Stimulated activated naive CD8-positive, alpha-beta T cell treated with anti-CD3 and anti-CD28 coated beads, Interleukin-15, amount 100 ng/mL, for 72 hours (primary cell): ENCODE data around the gene MANBA.

Experiments
- ATAC-seq: fragments of 150-1000 bp; cut with Tn5 transposase; 2 replicates; pipeline ENCODE4 v1.10.0; 2021; ENCODE audit warnings: mild to moderate bottlenecking, moderate library complexity
- DNase-seq, 2 donors: peaks; one replicate each; pipeline ENCODE4 v3.0.0; 2021 to 2022
- H3K27ac Mint-ChIP-seq, 2 donors: one replicate each; pipeline ENCODE4 v1.8.0; 2022; ENCODE audit warnings: mild to moderate bottlenecking in 2 of 2, mixed read lengths in 2 of 2, moderate library complexity in 2 of 2
- H3K27me3 Mint-ChIP-seq: one replicate; pipeline ENCODE4 v1.8.0; 2022; ENCODE audit warnings: mixed read lengths
- H3K4me1 Mint-ChIP-seq: one replicate; pipeline ENCODE4 v1.8.0; 2022; ENCODE audit warnings: mild to moderate bottlenecking, mixed read lengths
- H3K4me3 Mint-ChIP-seq, 2 donors: one replicate each; pipeline ENCODE4 v1.8.0; 2022; ENCODE audit warnings: mild to moderate bottlenecking in 2 of 2, mixed read lengths in 2 of 2, moderate library complexity in 1 of 2
- H3K9me3 Mint-ChIP-seq, 2 donors: one replicate each; pipeline ENCODE4 v1.8.0; 2022; ENCODE audit warnings: mixed read lengths in 2 of 2

Gene MANBA

DNA sequence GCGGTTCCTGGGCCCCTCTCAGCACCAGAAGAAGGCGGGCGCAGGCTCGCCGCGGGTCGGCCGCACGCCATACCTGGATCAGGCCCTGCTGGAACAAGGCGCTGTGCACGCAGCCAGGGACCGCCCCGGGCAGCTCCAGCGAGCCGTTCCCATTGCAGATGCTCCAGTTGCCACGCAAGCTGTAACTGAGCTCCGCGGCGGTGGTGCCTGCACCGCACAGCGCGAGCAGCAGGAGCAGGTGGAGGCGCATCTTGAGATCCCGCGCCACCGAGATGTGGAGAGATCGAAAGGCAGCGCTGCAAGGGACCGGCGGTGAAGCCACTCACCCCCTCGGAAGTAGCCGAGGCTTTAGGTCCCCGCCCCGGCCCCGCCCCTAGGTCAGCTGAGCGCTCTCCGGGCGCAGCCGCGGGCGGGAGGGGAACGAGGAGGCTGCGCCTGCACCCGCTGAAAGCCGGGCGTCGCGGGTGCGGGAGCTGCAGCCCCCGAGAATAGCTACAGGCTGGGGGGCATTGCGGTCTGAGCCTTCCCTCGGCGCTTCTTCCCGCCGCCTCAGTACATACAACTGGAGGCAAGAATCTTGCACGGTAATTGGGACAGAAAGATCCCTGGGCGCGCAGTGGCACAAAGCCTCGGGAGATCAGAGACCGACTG, at the start of gene MANBA:
TSS of gene MANBA (minus strand) at position 324 of the 651 bp plus-strand sequence. CDS start at position 250, 74 bp downstream.
- H3K9me3 Mint-ChIP-seq = no peaks in the 10 kb centered on the region
- peak; percentile 80 for DNase-seq
- H3K27me3 Mint-ChIP-seq = peaks cover 2% of the 10 kb centered on the region
- ATAC-seq = peak; percentile 96
- peak within 1 kb of the TSS; percentile 66 to 95 for H3K27ac Mint-ChIP-seq
- peaks cover 37% of the 10 kb centered on the region for H3K4me1 Mint-ChIP-seq
- peak within 1 kb of the TSS; percentile 94 to 96 for H3K4me3 Mint-ChIP-seq

DNA sequence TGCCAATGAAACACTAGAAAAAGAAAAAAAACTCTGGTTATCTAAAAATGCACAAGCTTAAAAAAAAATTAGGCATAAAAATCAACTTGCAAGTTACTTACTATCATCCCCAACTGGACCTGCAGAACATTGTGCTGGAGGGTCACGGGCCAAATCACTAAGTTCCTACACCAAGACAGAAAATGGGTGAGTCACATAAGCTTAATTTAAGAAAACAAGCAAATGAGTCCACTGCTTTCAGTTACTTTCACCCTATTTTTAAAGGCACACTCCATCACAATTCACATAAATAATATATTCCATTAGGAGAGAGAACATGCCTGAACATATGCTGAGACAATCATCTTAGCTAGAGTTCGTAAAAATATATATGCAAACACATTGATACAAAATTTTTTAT, 48.9 kb upstream of the MANBA start:
- no peak for DNase-seq
- Mint-ChIP-seq H3K27me3 (no peaks in the 10 kb centered on the region), H3K9me3 (no peaks in the 10 kb centered on the region), H3K27ac (no peak overlapping the region), H3K4me1 (peaks cover 75% of the 10 kb centered on the region), H3K4me3 (peak overlapping the region in 1 of 2 donors; percentile 29)
- no peak for ATAC-seq

DNA sequence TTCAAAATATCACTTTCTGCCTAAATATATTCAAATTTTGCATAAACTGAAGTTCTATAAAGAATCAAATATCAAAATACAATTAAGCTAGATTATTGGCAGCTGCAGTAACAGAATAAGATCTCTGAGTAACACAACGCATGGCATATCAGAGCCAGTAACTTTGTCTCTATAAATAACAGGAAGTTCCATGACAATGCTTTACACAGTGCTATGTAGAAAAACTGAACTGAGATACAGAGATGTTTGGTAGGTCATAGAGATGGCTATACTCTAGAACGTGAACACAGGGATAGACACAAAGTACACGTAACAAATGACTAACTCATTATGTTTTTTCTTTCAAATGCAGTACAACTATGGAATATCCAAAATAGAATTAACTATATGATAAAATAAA, 48.4 kb upstream of the MANBA start:
- peaks cover 70% of the 10 kb centered on the region for H3K4me1 Mint-ChIP-seq
- DNase-seq (no peak), ATAC-seq (no peak)
- H3K27me3 Mint-ChIP-seq = no peaks in the 10 kb centered on the region
- H3K27ac Mint-ChIP-seq = peak overlapping the region; percentile 42 to 65
- H3K4me3 Mint-ChIP-seq = no peak overlapping the region
- no peaks in the 10 kb centered on the region for H3K9me3 Mint-ChIP-seq

DNA sequence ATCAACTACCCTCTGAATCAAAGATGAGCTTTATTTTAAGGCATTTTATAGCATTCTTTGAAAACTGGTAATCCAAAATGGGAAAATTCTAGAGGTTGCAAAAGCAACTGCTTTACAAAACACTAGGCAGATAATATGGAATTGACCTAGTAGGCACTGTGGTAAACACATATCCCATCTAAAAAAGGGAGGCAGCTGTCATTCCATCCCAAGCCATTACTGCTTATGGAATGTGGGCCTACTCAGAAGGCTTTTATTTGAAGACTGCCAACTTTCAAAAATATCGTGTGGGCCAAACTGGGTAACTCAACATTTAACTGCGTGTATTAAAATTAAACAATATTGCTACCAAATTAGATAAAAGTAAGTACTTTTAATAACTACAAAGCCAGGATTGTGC, 47.2 kb upstream of the MANBA start:
- peaks cover 66% of the 10 kb centered on the region for H3K4me1 Mint-ChIP-seq
- H3K9me3 Mint-ChIP-seq = no peaks in the 10 kb centered on the region
- no peak overlapping the region for H3K4me3 Mint-ChIP-seq
- no peak overlapping the region for H3K27ac Mint-ChIP-seq
- ATAC-seq = no peak
- H3K27me3 Mint-ChIP-seq = no peaks in the 10 kb centered on the region
- DNase-seq = no peak

DNA sequence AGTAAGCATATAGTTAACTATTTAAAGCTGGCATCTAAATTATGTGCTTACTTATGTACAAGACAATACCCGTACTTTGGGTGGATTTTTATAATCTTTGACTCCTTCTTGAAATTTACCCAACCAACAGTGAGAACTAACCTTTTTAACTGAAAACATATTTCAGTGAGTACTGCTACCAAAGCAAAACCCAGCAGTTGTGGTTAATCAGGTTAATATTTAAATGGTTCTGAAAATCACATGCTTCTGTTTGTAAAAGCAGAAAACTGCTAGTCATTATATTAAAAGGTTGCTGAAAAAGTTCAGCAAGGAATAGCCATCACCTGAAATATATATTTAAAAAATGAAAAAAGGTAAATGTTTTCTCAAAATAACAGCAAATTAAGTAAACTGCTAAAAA, 46.6 kb upstream of the MANBA start:
- no peak overlapping the region for H3K27ac Mint-ChIP-seq
- H3K27me3 Mint-ChIP-seq = no peaks in the 10 kb centered on the region
- no peaks in the 10 kb centered on the region for H3K9me3 Mint-ChIP-seq
- DNase-seq (no peak), ATAC-seq (no peak)
- no peak overlapping the region for H3K4me3 Mint-ChIP-seq
- peaks cover 66% of the 10 kb centered on the region for H3K4me1 Mint-ChIP-seq

DNA sequence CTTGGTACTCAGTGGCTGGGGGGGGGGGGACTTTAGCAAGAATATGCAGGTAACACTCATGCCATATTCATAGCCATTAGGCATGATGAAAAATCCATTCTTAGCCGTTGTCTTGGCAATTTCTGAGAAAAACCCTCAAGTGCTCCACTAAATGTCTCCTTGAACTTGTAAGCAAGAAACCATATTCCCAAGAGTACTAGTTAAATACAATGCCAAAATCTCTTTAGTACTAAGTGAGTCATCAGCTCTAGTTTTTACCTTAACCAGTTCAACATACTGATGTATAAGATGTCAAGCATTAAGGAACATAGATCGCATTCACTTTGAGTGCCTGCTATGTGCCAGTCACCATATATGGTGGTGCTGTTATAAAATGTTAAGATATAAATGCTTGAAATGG, 39.0 kb upstream of the MANBA start:
- H3K4me1 Mint-ChIP-seq = peaks cover 18% of the 10 kb centered on the region
- no peak for ATAC-seq
- H3K9me3 Mint-ChIP-seq = no peaks in the 10 kb centered on the region
- H3K4me3 Mint-ChIP-seq = no peak overlapping the region
- no peaks in the 10 kb centered on the region for H3K27me3 Mint-ChIP-seq
- no peak for DNase-seq
- H3K27ac Mint-ChIP-seq = no peak overlapping the region

DNA sequence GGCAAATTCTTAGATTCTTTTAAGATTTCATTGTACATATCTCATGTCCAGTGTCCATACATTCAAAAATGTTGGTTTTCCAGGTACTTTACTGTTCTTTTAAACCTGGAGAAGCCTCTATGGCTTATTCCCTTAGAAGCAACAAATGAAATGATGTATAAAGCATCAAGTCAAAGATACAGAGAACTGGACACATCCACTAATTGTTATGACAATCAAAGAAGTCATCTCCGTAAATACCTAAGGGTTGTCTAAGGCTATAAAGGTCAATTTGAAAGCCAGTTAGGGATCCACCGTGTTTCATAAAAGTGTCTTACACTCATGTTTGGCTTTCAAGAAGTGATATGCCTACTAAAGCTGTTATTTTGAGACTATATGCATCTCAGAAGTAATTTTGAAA, 34.2 kb upstream of the MANBA start:
- Mint-ChIP-seq H3K4me1 (peaks cover 9% of the 10 kb centered on the region), H3K27ac (no peak overlapping the region), H3K4me3 (no peak overlapping the region), H3K9me3 (no peaks in the 10 kb centered on the region), H3K27me3 (no peaks in the 10 kb centered on the region)
- DNase-seq (no peak), ATAC-seq (no peak)

DNA sequence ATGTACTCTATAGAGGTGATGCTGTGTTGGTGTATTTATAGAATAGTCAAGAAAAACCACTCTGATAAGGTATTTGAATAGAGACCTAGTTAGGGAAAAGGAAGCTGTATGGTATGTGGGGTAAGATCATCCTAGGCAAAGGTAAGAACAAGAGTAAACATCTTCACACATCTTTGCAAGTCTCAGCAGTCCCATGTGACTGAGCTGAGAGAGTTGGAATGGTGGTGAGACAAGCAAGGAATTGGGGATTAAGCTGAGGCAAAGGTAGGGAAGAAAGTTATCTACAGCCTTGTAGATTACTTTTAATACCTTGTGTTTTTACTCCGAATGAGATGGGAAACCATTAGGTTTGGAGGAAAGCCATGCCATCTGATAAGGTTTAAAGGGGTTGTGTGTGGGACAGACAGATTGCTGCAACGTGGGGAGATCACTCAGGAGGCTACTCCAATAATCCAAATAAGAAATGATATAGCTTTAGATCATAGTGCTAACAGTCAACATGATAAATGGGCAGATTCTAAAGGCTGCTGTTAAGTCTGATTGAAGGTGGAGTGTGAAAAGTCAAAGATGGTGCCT, 31.7 kb upstream of the MANBA start:
- DNase-seq = no peak
- Mint-ChIP-seq H3K27me3 (no peaks in the 10 kb centered on the region), H3K4me1 (peaks cover 15% of the 10 kb centered on the region), H3K4me3 (no peak overlapping the region), H3K27ac (no peak overlapping the region), H3K9me3 (no peaks in the 10 kb centered on the region)
- no peak for ATAC-seq

DNA sequence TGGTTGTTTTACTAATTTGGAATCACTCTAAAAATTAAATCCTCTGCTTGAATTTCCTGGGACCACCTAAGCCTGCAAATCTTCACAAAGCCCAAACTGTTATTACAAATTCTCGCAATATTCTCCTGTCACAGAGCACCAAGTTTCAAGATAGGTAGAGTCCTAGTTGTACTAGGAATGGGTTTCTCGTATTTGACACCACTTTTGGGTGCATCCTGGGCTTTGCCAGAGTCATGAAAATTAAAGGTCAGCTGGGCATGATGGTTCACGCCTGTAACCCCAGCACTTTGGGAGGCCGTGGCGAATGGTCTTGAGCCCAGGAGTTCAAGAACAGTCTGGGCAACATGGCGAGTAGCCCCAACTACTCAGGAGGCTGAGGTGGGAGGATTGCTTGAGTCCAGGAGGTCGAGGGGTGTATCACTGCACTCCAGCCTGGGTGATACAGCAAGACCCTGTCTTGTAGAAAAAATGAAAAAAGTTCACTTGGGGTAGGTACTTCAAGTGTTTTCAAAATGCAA, 30.6 kb upstream of the MANBA start:
- no peaks in the 10 kb centered on the region for H3K9me3 Mint-ChIP-seq
- no peak for ATAC-seq
- no peaks in the 10 kb centered on the region for H3K27me3 Mint-ChIP-seq
- peak overlapping the region in 1 of 2 donors; percentile 61 for H3K27ac Mint-ChIP-seq
- H3K4me1 Mint-ChIP-seq = peaks cover 18% of the 10 kb centered on the region
- no peak overlapping the region for H3K4me3 Mint-ChIP-seq
- no peak for DNase-seq

DNA sequence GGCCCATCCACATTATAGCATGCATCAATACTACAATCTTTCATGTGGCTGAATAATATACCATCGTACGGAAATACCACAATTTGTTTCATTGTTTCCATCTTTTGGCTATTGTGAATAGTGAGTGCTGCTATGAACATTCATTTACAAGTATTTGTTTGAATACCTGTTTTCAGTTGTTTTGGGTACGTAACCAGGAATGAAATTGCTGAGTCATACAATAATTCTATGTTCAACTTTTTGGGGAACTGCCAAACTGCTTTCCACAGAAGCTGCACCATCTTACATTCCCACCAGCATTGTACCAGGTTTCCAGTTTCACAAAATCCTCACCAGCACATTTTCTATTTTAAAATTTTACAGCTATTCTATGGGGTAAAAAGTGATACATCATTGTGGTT, 28.5 kb upstream of the MANBA start:
- H3K4me1 Mint-ChIP-seq = peaks cover 18% of the 10 kb centered on the region
- H3K27me3 Mint-ChIP-seq = no peaks in the 10 kb centered on the region
- no peaks in the 10 kb centered on the region for H3K9me3 Mint-ChIP-seq
- H3K27ac Mint-ChIP-seq = peak overlapping the region in 1 of 2 donors; percentile 87
- DNase-seq (no peak), ATAC-seq (peak; percentile 64)
- H3K4me3 Mint-ChIP-seq = no peak overlapping the region

DNA sequence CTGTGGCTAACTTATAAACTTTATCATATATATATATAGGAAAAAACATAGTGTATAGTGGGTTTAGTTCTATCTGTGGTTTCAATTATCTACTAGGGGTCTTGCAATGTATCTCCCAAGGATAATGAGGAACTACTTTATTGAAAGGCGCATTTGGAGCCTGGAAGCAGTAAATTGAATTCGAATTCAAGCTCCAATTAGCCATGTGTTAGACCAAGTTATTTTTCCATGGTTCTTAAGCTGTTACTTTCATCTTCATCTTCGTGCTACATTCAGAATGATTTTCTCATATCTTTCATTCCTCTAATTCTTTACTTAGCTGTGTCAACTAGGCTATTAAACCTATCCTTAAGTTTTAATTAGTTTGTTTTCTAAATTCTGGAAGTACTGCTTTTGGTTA, 27.2 kb upstream of the MANBA start:
- no peak for DNase-seq
- H3K4me1 Mint-ChIP-seq = peaks cover 18% of the 10 kb centered on the region
- H3K4me3 Mint-ChIP-seq = no peak overlapping the region
- H3K27ac Mint-ChIP-seq = peak overlapping the region; percentile 87 to 89
- ATAC-seq = no peak
- no peaks in the 10 kb centered on the region for H3K9me3 Mint-ChIP-seq
- no peaks in the 10 kb centered on the region for H3K27me3 Mint-ChIP-seq

DNA sequence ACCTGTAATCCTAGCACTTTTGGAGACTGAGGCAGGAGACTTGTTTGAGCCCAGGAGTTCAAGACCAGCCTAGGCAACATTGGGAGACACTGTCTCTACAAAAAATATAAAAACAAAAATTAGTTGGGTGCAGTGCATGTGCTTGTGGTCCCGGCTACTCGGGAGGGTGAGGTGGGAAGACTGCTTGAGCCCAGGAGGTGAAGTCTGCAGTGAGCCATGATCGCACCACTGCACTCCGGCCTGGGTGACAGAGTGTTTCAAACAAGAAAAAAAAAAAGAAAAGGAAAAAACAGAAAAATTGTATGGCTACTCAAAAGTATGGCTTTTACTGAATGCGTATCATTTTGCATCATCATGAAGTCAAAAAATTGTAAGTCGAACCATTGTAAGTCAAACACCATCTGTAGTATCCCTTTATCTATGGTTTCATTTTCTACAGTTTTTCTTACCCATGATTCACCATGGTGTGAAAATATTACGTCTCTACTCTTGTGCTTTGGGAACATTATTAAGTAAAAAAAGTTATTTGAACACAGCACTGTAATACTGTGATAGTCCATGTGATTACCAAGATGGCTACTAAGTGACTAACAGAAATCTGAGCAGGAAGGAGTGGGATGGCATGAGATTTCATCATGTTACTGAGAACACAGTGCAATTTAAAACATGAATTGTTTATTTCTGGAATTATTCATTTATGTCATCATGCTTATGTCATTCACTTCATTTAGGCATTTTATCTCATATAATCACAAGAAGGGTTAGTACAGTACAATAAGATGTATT, 26.5 kb upstream of the MANBA start:
- peak overlapping the region; percentile 69 to 91 for H3K27ac Mint-ChIP-seq
- no peak overlapping the region for H3K4me3 Mint-ChIP-seq
- peaks cover 14% of the 10 kb centered on the region for H3K4me1 Mint-ChIP-seq
- no peaks in the 10 kb centered on the region for H3K27me3 Mint-ChIP-seq
- peak; percentile 87 for ATAC-seq
- no peak for DNase-seq
- no peaks in the 10 kb centered on the region for H3K9me3 Mint-ChIP-seq

DNA sequence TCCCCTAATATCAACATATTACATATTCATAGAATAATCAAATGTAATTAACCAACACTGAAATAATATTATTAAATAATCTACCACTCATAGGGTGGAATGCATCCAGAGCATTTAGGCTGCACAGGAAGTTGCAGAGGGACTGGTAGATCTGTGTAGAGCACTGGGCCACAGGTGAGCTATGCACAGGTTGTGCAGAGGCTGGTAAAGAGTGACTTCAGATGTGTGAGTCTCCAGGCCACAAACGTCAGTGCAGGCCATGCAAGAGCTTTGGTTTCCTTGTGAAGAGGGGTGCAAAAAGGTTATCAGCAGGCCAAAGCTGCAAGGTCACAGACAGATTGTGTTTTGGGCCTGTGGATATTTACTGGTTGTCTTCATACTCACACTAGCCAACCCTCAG, 25.5 kb upstream of the MANBA start:
- DNase-seq (no peak), ATAC-seq (no peak)
- Mint-ChIP-seq H3K4me3 (no peak overlapping the region), H3K9me3 (no peaks in the 10 kb centered on the region), H3K27me3 (no peaks in the 10 kb centered on the region), H3K27ac (peak overlapping the region in 1 of 2 donors; percentile 58), H3K4me1 (peaks cover 12% of the 10 kb centered on the region)

DNA sequence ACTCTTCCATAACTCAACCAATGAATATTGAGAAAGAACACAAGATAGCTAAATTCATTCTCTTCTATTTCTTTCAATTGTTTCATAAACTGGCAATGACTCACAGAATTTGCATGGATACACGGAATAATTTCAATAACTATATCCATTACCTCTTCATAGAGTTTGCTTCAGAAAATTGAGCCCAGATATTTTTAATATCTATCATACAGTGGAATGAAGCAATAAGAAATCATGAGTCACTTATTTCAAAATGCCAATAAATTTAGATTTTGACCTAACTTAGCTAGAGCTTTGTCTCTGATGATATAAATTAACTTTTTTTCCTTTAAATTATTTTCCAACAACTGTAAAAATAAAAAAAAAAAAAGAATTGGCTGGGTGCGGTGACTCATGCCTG, 22.2 kb upstream of the MANBA start:
- Mint-ChIP-seq H3K27me3 (no peaks in the 10 kb centered on the region), H3K27ac (no peak overlapping the region), H3K4me1 (peaks cover 5% of the 10 kb centered on the region), H3K9me3 (no peaks in the 10 kb centered on the region), H3K4me3 (no peak overlapping the region)
- DNase-seq (no peak), ATAC-seq (no peak)

DNA sequence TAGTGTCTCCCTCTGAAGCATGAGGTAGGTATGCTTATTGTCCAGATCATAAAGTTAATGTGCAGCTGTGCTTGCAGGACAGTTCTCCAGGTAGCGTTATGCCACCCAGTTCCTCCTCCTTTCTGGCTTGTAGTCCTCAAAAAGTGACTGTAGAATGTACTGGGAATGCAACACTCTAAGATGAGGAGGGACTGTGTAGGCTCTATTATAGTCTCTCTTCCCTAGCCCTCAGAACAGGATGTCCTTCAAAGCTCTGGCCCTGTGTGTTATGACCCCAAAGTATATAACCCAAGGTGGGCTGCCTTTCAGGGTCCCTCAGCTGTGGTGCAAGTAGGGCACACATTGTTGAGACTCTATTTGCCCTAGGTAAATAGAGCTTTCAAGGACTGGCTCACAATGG, 20.8 kb upstream of the MANBA start:
- no peak overlapping the region for H3K4me3 Mint-ChIP-seq
- DNase-seq (no peak), ATAC-seq (no peak)
- H3K27ac Mint-ChIP-seq = no peak overlapping the region
- H3K4me1 Mint-ChIP-seq = no peaks in the 10 kb centered on the region
- no peaks in the 10 kb centered on the region for H3K9me3 Mint-ChIP-seq
- H3K27me3 Mint-ChIP-seq = no peaks in the 10 kb centered on the region

DNA sequence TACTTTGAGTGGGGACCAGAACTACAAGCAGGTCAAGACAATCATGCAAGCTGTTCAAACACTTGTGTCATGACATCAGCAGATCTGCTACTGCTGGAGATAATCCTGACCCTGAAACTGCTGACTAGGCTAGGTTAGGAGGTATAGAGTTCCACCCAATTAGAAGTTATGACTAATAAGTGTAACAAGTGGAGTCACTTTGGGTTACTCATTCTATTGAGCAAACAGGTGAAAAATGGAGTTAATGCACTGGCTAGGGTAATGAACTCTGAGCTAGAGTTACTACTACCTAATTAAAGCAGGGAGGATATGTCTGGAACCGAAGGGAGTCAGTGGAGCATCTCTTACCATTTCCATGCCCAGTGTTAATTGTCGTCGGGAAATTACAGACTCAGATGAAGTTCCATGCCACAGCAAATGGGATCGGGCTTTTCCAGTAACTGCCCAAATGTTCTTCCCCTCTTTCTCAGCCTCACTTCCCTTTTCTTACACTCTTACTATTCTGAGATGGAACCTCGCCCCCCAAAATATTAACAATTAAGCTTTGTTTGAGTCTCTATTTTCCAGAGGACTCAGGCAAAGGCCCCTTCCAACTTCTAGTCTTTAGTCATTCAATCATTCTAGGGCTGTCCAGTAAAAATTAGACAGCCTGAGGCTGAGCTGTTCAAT, 19.8 kb upstream of the MANBA start:
- DNase-seq (no peak), ATAC-seq (peak; percentile 70)
- H3K27me3 Mint-ChIP-seq = peaks cover 3% of the 10 kb centered on the region
- H3K27ac Mint-ChIP-seq = no peak overlapping the region
- H3K4me3 Mint-ChIP-seq = no peak overlapping the region
- H3K4me1 Mint-ChIP-seq = no peaks in the 10 kb centered on the region
- H3K9me3 Mint-ChIP-seq = no peaks in the 10 kb centered on the region
